NCI-H748 treated with DMSO at 0.1 percent for 48 hours (cell line): ENCODE data around the gene PRDM2.
A peak's percentile ranks its signal among the peaks of the same experiment; 100 is the strongest.

Experiments
- DNase-seq: peaks from one replicate; lab custom pipeline; 2025; lab: John Stamatoyannopoulos, UW

The PRDM2 gene

GRCh38 chr1:13790290-13791030 lies 90.5 kb downstream of the PRDM2 start:
- no peak for DNase-seq

DNA sequence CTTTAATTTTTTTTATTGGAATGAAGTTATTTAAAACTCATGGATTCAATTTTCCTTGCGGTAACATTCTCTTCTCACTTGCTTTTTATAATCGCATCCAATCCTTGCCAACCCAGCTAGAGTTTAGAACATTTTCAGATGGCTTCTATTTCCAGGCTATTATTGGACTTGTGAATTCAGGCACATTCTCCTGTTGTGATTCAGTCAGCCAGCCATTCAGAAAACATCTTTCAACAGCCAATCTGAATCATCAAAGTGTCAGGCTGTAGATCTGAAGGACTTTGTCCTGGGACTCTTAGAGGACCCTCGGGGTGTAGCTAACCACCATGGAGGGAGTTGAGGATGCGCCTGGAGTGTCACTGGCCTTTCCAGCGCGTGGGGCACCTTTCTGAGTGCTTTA lies 92.4 kb downstream of the PRDM2 start:
- DNase-seq = no peak

DNA sequence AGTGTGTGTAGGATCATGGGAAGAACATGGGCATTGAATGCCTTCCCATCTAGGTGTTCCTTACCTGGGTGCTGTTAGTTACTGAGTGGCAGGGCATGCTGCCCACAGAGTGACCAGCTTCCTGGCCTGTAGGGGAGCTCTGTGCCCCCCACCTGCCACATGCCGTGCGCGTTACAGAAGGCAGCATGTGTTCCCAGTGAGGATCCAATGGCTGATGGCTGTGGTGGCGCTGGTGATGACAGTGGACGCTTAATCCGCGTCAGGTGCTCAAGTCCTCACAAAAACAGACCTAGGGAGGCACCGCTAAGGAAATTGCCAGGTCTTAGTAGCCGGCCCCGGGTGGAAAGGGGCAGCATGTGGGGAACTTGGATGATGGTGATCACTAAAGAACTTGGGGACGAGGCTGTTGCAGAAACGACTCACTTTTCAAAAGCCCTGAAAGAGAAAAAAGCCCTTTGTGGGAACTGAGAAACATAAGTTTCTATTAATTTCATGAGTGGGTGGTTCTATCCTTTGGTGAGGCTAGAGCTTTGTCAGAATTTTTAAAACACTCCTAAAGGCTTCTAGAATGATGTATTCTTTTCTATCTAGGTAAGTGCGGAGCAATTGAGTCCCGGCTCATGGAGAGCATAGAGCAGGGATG lies 93.2 kb downstream of the PRDM2 start:
- no peak for DNase-seq

- DNase-seq = no peak
Observed at GRCh38 chr1:13794231-13795187, 94.5 kb downstream of the PRDM2 start.

DNA sequence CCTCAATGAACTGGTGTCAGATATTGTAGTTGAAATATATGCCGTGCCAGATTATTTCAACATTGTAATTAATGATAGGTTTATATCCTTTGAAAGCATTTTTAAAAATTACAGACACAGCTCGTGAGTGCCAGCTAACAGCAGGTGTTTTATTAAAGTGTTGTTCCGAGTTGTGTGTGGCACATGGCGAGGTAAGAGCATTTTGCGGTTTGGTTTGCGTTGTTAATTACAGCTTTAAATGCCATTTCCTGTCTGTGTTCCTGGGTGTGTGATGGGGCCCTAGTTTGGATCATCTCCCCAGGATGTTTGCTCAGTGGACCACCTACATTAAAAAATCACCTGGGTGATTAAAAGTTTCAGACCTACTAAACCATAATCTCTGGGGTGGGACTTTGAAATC lies 97.4 kb downstream of the PRDM2 start:
- peak; percentile 40 for DNase-seq

- DNase-seq = no peak
Observed at GRCh38 chr1:13798120-13798519, 98.1 kb downstream of the PRDM2 start.

GRCh38 chr1:13799502-13800283 lies 99.7 kb downstream of the PRDM2 start:
- no peak for DNase-seq

DNA sequence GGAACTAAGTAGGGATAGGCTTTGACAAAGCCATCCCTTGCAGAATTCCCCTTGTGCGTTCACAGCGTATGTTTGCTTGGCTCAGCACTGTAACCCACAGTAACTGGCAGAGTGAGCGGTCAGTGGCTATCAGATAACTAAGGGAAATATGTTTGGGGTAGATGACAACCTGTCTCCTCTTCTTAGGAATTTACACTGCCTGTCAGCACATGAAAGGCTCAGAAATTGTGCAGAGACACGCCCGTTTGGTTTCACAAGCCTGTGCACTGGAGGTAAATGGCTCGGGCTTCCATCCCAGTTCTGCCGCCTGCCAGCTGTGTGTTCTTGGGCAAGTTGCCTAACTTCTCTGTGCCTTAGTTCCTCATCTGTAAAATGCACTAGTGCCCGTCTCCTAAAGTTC lies 101.2 kb downstream of the PRDM2 start:
- DNase-seq = no peak

GRCh38 chr1:13801655-13802486 lies 101.9 kb downstream of the PRDM2 start:
- no peak for DNase-seq

GRCh38 chr1:13802782-13803545 lies 103.0 kb downstream of the PRDM2 start:
- DNase-seq = no peak

- DNase-seq = no peak
Observed at GRCh38 chr1:13803546-13804239, 103.7 kb downstream of the PRDM2 start.

DNA sequence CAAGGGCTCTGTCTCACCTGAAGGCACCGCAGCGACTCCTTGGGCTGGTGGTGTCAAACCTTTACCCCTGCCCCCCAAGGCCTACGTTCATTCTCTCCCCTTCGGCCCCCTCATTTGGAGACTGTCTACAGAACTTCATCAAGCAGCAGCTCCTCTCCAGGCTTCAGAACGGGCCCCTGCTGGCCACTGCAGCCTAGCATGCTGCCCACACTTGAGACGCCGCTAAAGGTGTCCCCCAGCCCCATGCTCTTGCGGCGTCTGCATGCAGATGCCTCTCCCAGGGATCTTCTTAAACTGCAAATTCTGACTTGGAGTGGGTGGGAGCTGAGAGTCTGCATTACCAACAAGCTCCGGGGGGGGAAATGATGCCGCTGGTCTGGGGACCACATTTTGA lies 104.2 kb downstream of the PRDM2 start:
- DNase-seq = no peak

DNA sequence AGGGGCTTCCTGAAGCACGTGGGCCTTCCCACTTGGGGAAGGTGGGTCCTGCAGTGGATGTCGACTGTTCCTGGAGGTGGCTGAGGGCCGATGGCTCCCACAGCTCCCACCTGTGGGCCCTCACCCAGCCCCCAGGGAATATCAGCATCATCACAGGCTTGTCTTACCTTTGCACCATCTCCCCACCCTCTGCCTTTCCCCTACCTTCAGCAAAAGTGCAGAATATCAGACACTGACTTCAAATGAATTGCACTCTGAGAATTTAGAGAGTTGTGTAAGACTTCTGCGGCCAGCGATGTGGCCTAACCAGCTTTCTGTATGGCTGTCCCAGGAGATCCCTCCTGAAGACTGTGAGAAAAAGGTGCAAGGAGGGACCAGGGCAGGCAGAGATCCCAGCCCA lies 105.4 kb downstream of the PRDM2 start:
- DNase-seq = no peak

DNA sequence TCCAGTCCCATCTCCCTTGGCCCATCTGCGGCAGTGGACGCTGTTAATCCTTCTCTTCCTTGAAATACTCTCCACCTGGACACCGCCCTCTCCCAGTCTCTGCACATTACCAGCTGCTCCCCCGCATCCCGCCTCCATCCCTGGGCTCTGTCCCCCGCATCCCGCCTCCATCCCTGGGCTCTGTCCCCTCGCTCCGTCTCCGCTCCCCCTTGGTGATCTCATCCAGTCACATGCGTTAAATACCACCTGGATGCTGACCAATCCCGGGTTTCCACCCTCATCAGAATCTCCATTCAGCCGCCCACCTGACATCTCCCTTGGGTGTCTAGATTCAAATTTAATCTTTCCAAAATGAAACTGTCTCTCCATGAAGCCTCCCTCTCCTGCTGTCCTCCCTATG lies 106.1 kb downstream of the PRDM2 start:
- no peak for DNase-seq

- no peak for DNase-seq
Observed at GRCh38 chr1:13807209-13807608, 107.2 kb downstream of the PRDM2 start.

DNA sequence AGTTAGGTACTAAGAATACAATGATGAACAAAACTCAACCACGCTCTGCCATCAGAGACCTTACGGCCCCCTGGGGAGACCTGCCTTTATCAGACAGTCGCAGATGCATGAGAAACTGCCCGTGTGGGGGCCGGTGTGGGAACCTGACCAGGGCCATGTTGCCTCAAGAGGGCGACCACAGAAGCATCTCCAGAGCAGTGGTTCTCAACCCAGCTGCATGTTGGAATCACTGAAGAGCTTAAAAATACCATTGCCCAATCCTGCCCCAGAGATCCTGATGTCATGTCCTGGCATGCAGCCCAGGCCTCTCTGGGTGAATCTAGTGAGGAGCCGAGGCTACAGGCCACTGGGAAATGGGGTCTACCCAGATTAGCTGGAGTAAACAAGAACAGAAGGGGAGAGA lies 108.7 kb downstream of the PRDM2 start:
- DNase-seq = no peak

DNA sequence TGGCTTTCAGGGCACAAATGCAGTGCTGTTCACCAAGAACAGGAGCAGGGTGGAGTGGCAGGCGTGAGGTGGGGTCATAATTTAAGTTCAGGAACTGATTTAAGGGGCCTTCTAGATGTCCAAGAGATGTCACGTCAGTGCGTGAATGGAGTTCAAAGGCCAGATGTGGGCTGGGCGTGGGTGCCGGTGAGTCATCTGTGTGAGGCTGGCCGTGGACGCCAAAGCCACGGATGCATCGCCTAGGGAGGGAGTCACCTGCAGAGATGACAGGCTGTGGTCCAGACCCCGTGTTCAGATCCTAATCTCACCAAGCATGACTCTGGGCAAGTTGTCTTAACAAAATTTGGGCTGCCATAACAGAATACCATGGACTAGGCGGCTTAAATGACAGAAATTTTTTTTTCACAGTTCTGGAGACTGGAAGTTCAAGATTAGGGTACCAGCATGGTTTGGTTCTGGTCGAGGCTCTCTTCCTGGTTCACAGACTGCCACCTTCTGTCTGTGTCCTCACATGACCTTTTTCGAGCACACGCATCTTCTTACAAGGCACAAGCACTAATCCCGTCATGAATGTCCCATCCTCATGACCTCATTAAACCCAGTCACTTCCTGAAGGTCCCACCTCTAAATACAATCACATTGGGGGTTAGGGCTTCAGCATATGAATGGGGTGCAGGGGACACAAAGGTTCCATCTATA lies 109.6 kb downstream of the PRDM2 start:
- DNase-seq = no peak

- no peak for DNase-seq
Observed at GRCh38 chr1:13812456-13813397, 112.7 kb downstream of the PRDM2 start.
